ENCODE data around the gene RAD51C. TPM values are rescaled to one million over a fixed set of nuclear protein-coding genes. Genes with fewer than 3 reads are reported as not detected.
"Not testable (repeated sequence)": the region's sequence is repeated elsewhere in the genome, so short reads cannot be mapped to it uniquely, and the experiment has no call there.

The RAD51C gene
- polyA plus RNA-seq, 2 of the 4 experiments (the other 2 are of a cell fraction) = 83.4 to 121 TPM

GRCh38 chr17:58741121-58741625, 48.8 kb downstream of the RAD51C start (continued):
- TF ChIP-seq HES2 (IDR thresholded peaks at IDR 0.05) (peak; percentile 83), SMC3 (IDR thresholded peaks at IDR 0.05) (no peak), RNF2 (IDR thresholded peaks at IDR 0.05; ENCODE audit: borderline replicate concordance, low read depth) (no peak), HMGXB4 (CRISPR knock-in tag; IDR thresholded peaks at IDR 0.05; ENCODE audit: borderline replicate concordance) (no peak), CHD2 (IDR thresholded peaks at IDR 0.05; ENCODE audit: low read length, partially characterized antibody) (no peak), NPAS2 (CRISPR knock-in tag; IDR thresholded peaks at IDR 0.05; ENCODE audit: borderline replicate concordance) (no peak), EHMT2 (IDR thresholded peaks at IDR 0.05; ENCODE audit: low read depth) (no peak), HOXB13 (CRISPR knock-in tag; IDR thresholded peaks at IDR 0.05; ENCODE audit: low read depth) (no peak), CTCF (IDR thresholded peaks at IDR 0.05) (no peak), MAZ (IDR thresholded peaks at IDR 0.05; ENCODE audit: borderline replicate concordance, low read depth, low read length) (no peak), ZNF302 (CRISPR knock-in tag; IDR thresholded peaks at IDR 0.05) (no peak), ZC3H11A (IDR thresholded peaks at IDR 0.05) (no peak), CEBPB (IDR thresholded peaks at IDR 0.05) (peak; percentile 76 to 91), FOSB (CRISPR knock-in tag; IDR thresholded peaks at IDR 0.05) (no peak), POLR2A (IDR thresholded peaks at IDR 0.05; ENCODE audit: low read length) (no peak)

GRCh38 chr17:58747674-58748073, 55.3 kb downstream of the RAD51C start:
- CTCF ChIA-PET = interaction anchor here (0.7 to 1.3 kb wide), 2 partner anchors 9 to 257 kb away, joined by 3 to 4 read pairs; no protein-coding TSS in a partner anchor
- WGBS (ENCODE audit: missing lambda C conversion rate) = 84% methylated on average over 1 of the region's 1 CpG
- Histone ChIP-seq H3K9me3 (no peaks in the 10 kb centered on the region), H3K4me1 (no peaks in the 10 kb centered on the region), H3K27ac (no peak overlapping the region), H3K4me2 (no peak overlapping the region), H3K4me3 (no peak overlapping the region)
- FAIRE-seq = no peak
- no peak for ATAC-seq
- TF ChIP-seq HEYL (CRISPR knock-in tag; IDR thresholded peaks at IDR 0.05) = no peak
- TF ChIP-seq KDM5A (IDR thresholded peaks at IDR 0.05) = no peak
- TF ChIP-seq ZFP36 (IDR thresholded peaks at IDR 0.05; ENCODE audit: borderline replicate concordance, partially characterized antibody) = no peak
- no peak for TF ChIP-seq CEBPB (IDR thresholded peaks at IDR 0.05)
- no peak for TF ChIP-seq FOSB (CRISPR knock-in tag; IDR thresholded peaks at IDR 0.05)
- no peak for TF ChIP-seq BHLHE40 (IDR thresholded peaks at IDR 0.05; ENCODE audit: low read depth, low read length)
- TF ChIP-seq JUNB (IDR thresholded peaks at IDR 0.05) = no peak
- TF ChIP-seq PBX3 (IDR thresholded peaks at IDR 0.05) = no peak
- no peak for TF ChIP-seq MAZ (IDR thresholded peaks at IDR 0.05; ENCODE audit: borderline replicate concordance, low read depth, low read length)
- TF ChIP-seq POLR2A (IDR thresholded peaks at IDR 0.05; ENCODE audit: low read length) = no peak
- no peak for TF ChIP-seq NFE2L2 (conservative IDR thresholded peaks at IDR 0.05; ENCODE audit: low read length)
- no peak for TF ChIP-seq HES2 (IDR thresholded peaks at IDR 0.05)
- no peak for TF ChIP-seq REST (IDR thresholded peaks at IDR 0.05)
- TF ChIP-seq NR3C1 (IDR thresholded peaks at IDR 0.05) = no peak
- TF ChIP-seq TFCP2L1 (CRISPR knock-in tag; IDR thresholded peaks at IDR 0.05) = no peak
- TF ChIP-seq PHF8 (IDR thresholded peaks at IDR 0.05; ENCODE audit: borderline replicate concordance, low read depth) = no peak
- no peak for TF ChIP-seq HOXB13 (CRISPR knock-in tag; IDR thresholded peaks at IDR 0.05; ENCODE audit: low read depth)
- no peak for DNase-seq (ENCODE audit: low read depth in 1 of 2, low spot score in 1 of 2)
- POLR2A ChIA-PET = no interaction called here

- H3K4me2 ChIP-seq; H3K4me3 ChIP-seq; H3K4me1 ChIP-seq; FAIRE-seq; POLR2A ChIA-PET; H3K27ac ChIP-seq; ATAC-seq; H3K9me3 ChIP-seq; DNase-seq (ENCODE audit: low read depth in 1 of 2, low spot score in 1 of 2): not testable (repeated sequence)
- CTCF ChIA-PET = interaction anchor here (1.0 to 1.6 kb wide), 3 partner anchors 40 to 279 kb away, joined by 3 to 4 read pairs (median 3); no protein-coding TSS in a partner anchor
Measured at GRCh38 chr17:58749627-58750026, 57.2 kb downstream of the RAD51C start.

Data from A549 (cell line).